ENCODE results near the gene METTL27.
"Not testable (repeated sequence)": the region's sequence is repeated elsewhere in the genome, so short reads cannot be mapped to it uniquely, and the experiment has no call there.

METTL27 gene, protein sequence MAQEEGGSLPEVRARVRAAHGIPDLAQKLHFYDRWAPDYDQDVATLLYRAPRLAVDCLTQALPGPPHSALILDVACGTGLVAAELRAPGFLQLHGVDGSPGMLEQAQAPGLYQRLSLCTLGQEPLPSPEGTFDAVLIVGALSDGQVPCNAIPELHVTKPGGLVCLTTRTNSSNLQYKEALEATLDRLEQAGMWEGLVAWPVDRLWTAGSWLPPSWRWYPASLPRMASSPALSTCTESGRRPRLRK

DNA sequence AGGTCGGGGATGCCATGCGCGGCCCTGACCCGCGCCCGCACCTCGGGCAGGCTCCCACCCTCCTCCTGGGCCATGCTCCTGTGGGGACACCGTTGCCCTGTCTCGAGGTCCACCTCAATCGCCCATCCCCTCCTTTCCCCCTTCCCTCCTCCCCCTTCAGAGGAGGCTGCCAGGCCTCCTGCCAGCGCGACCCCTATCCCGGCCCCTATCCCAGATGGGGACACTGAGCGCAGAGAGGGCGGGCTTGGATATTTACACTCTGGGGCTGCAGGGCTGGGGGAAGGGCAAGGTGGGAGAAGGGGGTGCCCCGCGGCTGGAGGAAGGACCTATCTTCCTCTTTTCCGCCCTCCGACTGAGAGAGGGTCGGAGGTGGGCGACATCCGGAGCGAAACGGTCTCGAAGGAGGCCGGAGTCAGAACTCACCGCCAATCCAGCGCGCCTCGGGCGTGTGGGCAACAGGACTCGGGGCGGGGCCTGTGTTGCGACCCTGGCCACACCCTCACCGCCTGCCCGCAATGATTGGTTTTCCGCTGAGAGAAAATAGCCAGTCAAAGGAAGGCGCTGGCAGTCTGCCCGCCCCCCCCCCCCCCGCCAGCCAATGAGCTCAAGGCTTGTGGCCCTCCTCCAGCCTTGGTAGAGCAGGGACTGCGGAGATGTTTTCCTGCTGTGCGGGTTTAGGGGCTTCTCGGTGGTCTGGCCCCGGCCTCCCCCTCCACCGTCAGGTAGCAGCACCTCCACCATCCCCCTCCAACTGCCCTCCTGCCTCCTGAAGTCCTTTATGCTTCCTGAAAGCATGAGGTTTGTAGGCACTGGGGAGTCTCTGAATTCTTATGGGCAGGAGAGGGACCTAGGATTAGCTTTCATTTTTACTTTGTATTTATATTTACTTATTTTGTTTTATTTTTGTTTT is at the start of gene METTL27:
Gene METTL27 (minus strand): TSS at position 450 of the 910 bp plus-strand sequence. CDS start 376 bp downstream, at position 74.
- peak; percentile 90 for DNase-seq

DNA sequence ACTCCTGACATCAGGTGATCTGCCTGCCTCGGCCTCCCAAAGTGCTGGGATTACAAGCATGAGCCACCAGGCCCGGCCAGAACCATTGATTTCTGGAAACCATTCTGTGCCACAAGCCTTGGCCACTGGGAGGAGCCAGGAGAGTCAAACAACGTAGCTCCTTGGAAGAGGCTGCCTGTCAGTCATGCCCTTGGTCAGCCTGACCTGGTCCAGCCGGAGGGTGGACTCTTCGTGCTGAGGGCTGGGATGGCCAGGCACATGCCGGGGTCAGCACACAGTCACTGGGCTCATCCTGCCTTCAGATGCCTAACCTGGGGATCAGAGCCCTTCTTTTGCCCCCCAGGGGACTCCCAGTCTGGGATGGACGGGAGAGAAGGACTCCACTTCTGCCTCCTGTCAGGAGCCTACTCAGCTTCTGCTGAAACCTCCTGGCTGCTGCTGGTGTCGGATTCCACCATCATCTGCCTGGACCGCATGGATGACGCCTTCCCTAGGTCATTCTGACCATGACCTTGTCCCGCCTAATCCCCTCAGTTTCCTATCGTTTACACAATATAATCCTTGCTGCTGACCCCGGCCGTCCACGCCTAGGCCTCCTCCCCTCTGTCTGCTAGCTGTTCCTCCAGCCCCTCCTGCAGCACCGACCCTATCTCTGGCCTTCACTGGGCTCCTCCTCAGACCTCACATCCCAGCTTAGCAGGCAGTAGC is 49.0 kb upstream of the METTL27 start:
- DNase-seq = peak; percentile 54

DNA sequence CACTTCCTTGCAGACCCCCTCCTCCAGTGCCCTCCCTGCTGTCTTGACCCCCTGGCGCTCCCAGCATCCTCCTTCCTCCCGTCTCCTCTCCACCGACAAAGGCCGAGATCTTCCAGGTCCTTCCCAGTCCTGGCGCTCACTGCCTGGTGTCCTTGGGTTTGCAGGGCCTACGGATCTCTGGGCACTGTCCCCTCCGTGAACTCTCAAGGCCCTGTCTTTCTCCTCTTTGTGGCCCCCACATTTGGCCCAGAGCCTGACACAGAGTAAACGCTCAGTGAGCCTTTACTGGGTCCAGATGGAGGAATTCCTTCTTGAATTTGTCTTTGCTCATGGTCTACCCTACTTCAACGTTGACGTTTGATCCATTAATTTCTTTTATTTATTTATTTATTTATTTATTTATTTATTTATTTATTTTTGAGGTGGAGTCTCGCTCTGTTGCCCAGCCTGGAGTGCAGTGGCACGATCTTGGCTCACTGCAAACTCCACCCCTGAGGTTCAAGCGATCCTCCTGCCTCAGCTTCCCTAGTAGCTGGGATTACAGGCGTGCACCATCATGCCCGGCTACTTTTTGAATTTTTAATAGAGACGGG is 48.3 kb upstream of the METTL27 start:
- DNase-seq = no peak

DNA sequence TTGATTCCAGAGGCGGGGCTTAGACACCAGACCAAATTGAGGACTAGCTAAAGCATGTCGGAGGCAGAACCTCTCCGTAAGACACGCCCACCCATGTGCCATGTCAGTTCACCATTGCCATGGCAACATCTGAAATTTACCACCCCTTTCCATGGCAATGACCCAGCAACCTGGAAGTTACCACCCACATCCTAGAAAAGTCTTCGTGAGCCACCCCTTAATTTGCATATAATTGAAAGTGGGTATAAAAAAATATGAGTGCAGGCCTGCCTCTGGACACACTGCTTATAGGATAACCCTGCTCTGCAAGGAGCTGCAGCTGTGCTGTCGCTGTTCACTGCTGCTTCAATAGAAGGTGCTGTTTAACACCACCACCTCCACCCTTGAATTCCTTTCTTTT is 46.6 kb upstream of the METTL27 start:
- no peak for DNase-seq

DNA sequence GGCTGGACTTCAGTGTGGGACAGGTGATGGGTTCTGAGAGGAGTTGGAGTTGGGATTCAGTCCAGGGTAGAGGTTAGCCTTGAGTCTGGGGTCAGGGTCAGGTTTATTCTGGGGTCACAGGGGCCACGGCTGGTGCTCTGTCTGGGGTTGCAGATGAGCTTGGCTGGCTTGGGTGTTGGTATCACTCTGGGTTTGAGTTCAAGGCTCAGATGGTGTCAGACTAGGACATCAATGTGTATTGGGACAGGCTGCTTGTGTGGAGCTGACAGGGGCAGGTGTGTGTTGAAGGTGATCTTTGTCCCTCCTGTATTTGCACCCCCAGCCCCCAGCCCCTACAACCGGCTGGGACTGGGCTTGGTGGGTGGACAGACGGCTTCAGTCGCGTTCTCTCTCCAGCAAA is 45.4 kb upstream of the METTL27 start:
- no peak for DNase-seq

DNA sequence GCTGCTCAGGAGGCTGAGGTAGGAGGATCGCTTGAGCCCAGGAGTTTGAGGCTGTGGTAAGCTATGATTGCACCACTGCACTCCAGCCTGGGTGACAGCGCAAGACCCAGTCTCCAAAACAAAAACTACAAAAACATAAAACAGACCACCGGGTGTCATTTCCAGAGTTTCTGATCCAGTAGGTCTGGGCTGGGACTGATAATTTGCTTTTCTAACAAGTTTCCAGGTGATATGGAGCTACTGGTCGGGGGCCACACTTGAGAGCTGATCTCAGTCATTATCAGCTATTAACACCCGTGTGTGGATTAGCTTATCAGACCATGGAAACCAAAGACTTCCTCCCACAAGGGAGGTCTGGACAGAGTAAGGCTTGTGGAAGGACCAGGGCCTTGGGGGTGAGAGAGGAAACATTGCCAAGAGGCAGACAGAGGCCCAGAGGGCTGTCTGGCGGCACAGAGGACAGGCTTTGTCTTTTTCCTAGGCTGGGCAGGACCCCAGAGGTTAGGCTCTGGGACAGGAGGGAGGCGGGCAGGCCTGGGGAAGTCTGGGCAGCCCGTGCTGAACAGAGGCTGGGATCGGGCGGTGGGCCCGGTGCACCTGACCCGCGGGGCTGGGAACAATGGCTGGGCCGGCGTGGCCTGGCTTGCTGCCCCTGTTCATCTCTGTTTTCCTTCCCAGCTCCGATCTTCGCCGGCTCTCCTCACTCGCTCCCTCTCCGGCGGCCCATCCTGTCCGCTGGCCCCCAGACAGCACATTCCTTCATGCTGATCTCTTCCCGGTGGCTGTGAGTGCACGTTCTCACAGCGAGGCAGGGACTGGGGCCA is 43.9 kb upstream of the METTL27 start:
- DNase-seq = no peak

DNA sequence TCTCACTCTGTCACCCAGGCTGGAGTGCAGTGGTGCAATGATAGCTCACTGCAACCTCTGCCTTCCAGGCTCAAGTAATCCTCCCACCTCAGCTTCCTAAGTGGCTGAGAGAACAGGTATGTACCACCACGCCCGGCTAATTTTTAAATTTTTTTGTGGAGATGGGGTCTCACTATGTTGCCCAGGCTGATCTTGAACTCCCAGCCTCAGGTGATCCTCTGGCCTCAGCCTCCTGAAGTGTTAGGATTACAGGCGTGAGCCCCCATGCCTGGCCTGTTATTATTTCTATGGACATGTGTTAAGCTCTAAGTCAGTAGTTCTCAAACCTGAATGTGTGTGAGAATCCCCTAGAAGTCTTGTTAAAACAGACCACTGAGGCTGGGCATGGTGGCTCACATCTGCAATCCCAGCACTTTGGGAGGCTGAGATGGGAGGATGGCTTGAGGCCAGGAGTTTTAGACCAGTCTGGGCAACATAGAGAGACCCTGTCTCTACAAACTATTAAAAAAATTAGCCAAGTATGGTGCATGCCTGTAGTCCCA is 43.2 kb upstream of the METTL27 start:
- DNase-seq = no peak

DNA sequence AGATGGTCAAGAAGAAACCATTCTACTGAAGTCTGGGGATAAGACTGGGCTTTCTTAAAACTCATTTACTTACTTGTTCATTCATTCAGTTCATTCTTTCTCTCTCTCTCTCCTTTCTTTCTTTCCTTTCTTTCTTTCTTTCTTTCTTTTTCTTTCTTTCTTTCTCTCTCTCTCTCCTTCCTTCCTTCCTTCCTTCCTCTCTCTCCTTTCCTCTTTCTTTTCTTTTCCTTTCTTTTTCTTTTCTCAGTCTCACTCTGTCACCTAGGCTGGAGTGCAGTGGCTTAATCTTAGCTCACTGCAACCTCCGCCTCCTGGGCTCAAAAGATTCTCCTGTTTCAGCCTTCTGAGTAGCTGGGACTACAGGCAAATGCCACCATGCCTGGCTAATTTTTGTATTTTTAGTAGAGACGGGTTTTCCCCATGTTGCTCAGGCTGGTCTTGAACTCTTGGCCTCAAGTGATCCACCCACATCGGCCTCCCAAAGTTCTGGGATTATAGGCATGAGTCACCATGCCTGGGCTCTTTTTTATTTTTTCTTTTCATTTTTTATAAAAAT is 42.6 kb upstream of the METTL27 start:
- DNase-seq = not testable (repeated sequence)

DNA sequence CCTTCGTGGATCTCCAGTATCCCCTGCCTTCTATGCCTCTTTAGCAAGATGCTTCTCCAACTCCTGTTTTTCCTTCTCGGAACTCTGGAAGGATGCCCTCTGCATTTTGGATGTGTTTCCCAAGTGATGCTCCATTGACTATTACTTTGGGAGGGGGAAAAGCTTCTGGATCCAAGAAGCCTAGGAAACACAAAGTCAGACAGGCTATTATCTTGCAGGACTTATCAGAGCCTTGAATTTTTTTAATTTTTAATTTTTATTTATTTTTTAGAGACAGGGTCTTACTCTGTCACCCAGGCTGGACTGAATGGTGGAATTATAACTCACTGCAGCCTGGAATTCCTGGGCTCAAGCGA is 39.7 kb upstream of the METTL27 start:
- DNase-seq = no peak

DNA sequence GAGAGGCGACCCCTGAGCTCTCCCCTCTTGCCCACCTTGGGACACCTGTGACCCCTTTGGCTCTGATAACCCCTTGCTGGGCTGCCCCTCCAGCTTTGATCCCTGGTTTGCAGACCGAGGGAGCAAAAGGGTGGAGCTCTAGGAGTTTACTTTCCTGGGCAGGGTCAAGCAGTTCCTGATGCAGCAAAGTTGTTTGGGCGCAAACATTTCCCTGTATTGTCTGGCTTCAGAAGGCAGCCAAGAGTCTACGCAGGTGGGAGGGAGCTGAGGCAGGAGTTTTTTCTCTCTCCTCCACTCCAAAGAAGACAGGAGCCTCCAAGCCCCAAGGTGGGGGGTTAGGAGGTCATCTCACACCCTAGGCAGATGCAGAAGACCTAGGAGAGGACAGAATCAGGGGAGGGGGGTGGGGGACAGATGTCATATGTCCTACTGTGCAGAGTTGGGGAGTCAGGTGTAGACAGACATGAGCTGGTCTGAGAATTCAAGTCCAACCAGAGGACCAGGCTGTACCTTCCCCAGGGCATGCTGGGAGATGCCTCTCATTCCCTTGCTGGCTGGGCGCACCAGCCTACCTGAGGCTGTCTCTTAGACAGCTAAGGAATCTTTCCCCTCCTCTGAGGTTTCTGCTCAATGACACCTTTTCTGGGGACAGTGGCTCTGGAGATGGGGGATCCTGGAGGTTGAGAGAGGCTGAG is 39.2 kb upstream of the METTL27 start:
- DNase-seq = no peak

DNA sequence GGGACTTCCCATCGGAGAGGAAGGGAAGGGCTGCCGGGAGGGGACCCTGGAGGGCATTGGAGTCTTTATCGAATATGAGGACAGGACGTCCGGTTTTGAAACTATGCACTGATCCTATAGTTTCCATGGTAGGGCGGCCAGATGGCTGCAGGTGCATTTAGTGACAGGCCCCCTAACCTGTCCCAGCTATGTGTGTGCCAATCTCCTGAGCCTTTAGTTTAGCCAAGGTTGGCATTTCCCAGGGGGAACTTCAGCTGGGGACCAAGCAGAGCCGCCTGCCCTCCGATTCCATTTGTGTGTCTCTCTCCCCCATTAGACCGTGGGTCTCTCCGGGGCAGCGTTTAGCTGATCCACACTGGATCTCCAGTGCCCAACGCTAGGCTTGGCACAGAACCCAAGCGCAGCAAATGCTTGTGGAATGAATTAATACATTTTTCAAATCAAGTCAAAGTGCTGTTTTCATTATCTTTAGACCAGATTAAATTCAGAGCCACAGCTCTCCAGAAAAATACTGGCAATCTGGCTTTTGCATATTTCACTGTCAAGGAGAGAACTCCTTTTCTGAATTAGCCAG is 38.5 kb upstream of the METTL27 start:
- no peak for DNase-seq

DNA sequence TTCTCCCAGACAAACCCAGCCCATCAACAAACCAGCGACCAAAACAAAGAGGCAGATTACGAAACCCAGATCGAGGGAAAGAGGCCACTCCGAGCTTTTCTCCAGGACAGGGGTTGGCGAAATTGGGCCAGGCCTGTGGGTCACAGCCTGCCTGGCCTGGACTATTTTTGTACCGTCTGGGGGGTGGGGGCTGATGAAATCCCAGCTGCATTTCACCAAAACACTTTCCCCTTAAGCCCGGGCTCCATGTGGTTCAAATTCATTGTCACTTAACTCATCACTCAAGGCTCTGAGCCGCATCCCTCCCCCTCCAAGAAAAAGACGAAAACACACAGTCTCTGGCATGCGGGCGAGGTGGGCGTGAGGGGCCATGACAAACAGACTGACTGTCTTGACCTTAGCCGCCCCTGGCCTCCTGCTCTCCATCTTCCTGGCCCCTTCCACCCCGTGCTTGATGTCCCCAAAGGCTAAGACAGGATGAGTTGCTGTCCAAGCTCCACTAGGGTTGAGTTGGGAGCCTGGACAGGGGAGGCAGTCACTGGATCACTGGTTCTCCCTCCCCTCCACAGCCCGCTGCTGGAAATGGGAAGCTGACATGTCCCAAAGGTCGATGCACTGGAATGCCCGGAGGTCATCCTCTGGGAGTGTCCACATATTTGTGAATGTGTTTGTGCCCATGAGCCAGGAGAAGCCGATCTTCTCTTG is 37.8 kb upstream of the METTL27 start:
- no peak for DNase-seq

DNA sequence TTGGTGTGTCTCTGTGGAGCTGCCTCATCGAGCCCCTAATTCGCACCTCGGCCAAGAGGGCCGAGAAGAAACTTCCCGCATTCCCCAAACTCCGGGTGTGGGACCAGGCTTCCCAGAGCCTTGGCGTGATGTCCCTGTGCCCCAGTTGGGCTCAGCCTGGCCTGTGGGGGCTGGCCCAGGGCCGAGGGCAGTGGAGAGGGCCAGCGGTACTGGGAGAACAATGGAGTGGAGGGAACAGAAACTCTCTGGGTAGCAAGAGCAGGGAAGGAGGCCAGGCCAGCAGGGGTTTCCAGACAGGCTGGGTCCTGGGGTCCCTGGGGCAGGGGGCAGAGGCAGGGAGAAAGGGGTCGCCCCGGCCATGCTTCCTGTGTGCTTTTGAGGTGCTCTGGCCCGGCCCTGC is 34.7 kb upstream of the METTL27 start:
- no peak for DNase-seq

DNA sequence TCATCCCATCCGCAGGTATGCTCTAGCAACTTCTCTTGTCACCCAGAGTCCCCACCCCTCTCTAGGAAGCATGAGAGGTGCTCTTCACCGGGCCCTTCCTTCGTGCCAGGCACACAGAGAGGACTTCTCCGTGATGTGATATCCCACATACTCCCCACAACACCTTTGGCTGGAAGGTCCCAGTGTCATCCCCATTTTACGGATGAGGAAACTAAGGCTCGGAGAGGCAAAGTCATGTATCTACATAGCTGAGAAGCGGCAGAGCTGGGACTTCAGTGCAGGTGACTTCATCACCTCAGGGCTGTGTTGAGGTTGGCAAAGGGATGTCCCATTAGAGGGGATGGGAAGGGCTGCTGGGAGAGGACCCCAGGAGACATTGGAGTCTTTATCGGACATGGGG is 34.0 kb upstream of the METTL27 start:
- no peak for DNase-seq

DNA sequence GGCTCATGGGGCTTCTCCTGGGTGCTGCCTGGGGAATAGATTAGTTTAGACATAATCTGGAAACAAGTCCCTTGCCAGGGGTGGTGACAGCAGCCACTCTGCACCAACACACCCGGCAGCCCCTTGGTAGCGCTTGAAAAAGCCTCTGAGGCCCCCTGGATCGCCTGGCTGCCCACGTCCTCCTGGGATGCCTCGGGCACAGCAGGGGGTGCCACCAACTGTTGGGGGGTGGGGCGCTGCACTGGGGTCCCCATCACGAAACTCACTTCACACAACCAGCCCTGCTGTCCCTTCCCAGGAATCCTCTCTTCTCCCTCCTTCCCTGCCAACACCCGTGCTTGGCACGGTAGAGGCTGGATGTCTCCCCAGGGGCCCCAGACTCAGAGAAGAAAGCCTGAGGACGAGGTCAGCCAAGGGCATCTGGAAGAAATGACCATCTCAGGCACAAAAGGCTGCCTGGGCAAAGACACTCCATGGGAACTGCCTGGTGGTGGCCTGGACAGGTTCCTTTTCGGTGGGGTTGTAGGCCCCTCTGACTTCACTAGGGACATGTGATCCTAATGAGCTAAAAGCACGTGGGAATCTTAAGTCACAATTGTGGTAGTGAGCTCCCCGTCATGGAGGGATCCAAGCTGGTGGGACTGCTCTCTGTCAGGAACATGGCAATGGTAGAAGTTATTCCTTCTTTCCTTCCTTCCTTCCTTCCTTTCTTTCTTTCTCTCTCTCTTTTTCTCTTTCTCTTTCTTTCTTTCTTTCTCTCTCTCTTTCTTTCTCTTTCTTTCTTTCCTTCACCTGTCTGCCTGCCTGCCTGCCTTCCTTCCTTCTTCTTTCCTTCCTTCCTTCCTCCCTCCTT is 30.0 kb upstream of the METTL27 start:
- no peak for DNase-seq

DNA sequence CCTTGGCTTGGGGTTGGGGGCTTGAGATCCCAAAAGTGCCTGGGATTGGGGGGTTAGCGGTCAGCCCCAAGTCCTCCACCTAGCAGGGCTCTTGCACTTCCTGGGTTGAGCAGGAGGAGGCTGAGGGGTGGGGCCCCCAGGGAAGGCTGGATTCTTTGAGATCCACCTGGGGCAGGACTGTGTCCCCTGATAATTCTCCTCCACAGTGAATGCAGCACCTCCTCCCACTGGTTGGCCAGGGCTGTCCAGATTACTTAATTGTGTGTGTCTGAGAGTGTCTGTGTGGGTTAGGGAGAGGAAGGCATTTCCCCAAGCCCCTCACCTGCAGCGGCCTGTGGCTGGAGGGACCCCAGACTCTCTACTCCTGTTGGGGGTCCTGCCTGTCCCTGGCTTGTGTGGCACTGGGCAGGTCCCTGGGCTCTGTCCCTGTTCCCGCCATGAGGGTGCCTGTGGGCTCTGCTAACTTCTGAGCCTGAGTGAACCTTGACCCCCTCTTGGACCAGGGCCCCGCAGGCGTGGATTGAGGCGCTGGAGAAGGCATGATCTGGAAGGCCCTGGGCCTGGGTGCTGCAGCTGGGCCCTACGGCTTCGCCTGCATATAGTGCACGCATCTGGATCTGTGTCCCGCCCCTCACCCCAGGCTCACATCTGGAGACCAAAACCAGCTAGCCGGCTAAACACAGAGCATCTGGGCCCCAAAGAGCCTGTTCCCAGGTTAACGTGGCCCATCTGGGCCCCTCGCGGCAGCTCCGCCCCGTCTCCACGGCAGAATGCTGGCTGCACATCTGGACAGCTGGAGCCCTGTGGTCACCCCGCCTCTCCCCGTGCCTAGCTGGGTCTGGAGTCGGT is 29.1 kb upstream of the METTL27 start:
- DNase-seq = no peak

DNA sequence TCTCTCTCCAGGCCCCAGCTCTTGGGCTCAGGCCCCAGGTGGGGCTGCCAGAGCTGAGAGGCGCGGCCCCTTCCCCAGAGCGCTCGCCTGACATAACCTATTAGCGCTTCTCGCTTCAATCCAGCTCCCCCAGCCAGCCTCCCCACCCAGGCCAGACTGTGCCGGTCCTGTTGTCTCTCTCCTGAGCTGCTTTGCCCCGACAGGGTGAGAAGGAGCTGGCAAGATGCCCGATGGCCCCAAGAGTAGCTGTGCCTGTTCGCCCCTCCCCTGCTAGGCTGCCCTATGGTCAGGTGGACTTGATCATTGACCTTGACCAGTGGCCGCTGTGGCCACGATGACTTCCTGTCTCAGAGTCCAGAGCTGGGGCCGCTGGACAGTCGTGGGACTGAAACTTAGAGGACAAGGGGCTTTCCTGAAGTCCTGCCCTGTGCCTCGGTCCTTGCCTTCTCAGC is 27.8 kb upstream of the METTL27 start:
- DNase-seq = no peak
